CD14-positive monocyte (primary cell): ENCODE data around the gene FSD1. TPM values are rescaled to one million over a fixed set of nuclear protein-coding genes. Genes with fewer than 3 reads are reported as not detected.

Experiments
- DNase-seq, 3 donors: peaks; one replicate each; pipeline ENCODE4 v3.0.0-alpha.2; 2011 to 2022
- H2AFZ ChIP-seq: 2 replicates; pipeline ENCODE4 v1.6.0; 2012; ENCODE audit warnings: mild to moderate bottlenecking, low read depth, low read length, inconsistent platforms; ENCODE audit not compliant: insufficient read depth, poor library complexity, severe bottlenecking
- H3K27ac ChIP-seq, 2 donors: 1 replicate in 1 of 2; 2 replicates in 1 of 2; pipeline ENCODE4 v1.5.1; 2012 to 2013; ENCODE audit warnings: low read length in 2 of 2, control low read depth in 1 of 2, inconsistent platforms in 1 of 2, low read depth in 1 of 2, mild to moderate bottlenecking in 1 of 2
- H3K27me3 ChIP-seq, 2 donors: one replicate each; pipeline versions ENCODE4 v1.6.0 to v1.6.1; 2011 to 2013; ENCODE audit warnings: low read length in 2 of 2; ENCODE audit not compliant: control insufficient read depth in 2 of 2, insufficient read depth in 2 of 2
- H3K36me3 ChIP-seq, 2 donors: replicated peaks in 1 of 2; 1 replicate in 1 of 2; 2 replicates in 1 of 2; pipeline versions ENCODE4 v1.5.1 to v1.6.1; 2012 to 2013; ENCODE audit warnings: low read length in 2 of 2, control low read depth in 1 of 2, inconsistent platforms in 1 of 2, mild to moderate bottlenecking in 1 of 2; ENCODE audit not compliant: insufficient read depth in 2 of 2, control insufficient read depth in 1 of 2
- H3K4me1 ChIP-seq, 2 donors: 1 replicate in 1 of 2; 2 replicates in 1 of 2; pipeline versions ENCODE4 v1.5.1 to v1.6.1; 2012 to 2013; ENCODE audit warnings: low read length in 2 of 2, control low read depth in 1 of 2, inconsistent platforms in 1 of 2, mild to moderate bottlenecking in 1 of 2, moderate library complexity in 1 of 2; ENCODE audit not compliant: insufficient read depth in 2 of 2, control insufficient read depth in 1 of 2
- H3K4me2 ChIP-seq: replicated peaks from 2 replicates; pipeline ENCODE3; 2012; ENCODE audit warnings: low read length, moderate library complexity, mild to moderate bottlenecking; ENCODE audit not compliant: poor library complexity, severe bottlenecking; ENCODE audit errors: extremely low read depth
- H3K4me3 ChIP-seq, 3 experiments: fragments of 200-600 bp in 1 of 3; sonication (generic) in 1 of 3; replicated peaks in 1 of 3; 1 replicate in 2 of 3; 2 replicates in 1 of 3; pipeline ENCODE4 v1.5.1; 2011 to 2013; ENCODE audit warnings: low read length in 3 of 3, mild to moderate bottlenecking in 3 of 3, control low read depth in 2 of 3, low read depth in 2 of 3, inconsistent platforms in 1 of 3, moderate library complexity in 1 of 3
- H3K79me2 ChIP-seq: 2 replicates; pipeline ENCODE4 v1.6.0; 2012; ENCODE audit warnings: mild to moderate bottlenecking, control low read depth, inconsistent platforms, low read length, moderate library complexity; ENCODE audit not compliant: insufficient read depth
- H3K9ac ChIP-seq: 2 replicates; pipeline ENCODE4 v1.6.0; 2017; ENCODE audit warnings: low read length, mild to moderate bottlenecking; ENCODE audit not compliant: insufficient read depth, poor library complexity, severe bottlenecking
- H3K9me3 ChIP-seq, 2 donors: replicated peaks in 1 of 2; 1 replicate in 1 of 2; 2 replicates in 1 of 2; pipeline versions ENCODE4 v1.5.1 to v1.6.1; 2012 to 2013; ENCODE audit warnings: low read length in 2 of 2, control low read depth in 1 of 2; ENCODE audit not compliant: control insufficient read depth in 1 of 2, insufficient read depth in 1 of 2
- H4K20me1 ChIP-seq: 2 replicates; pipeline ENCODE4 v1.6.0; 2012; ENCODE audit warnings: mild to moderate bottlenecking, low read length, control low read depth, moderate library complexity; ENCODE audit not compliant: insufficient read depth
- H3K27ac Mint-ChIP-seq, 7 donors: one replicate each; pipeline ENCODE4 v1.8.0; 2020; ENCODE audit warnings: mild to moderate bottlenecking in 7 of 7, mixed read lengths in 7 of 7, moderate library complexity in 6 of 7, inconsistent platforms in 2 of 7
- H3K27me3 Mint-ChIP-seq, 3 donors: one replicate each; pipeline ENCODE4 v1.8.0; 2021 to 2022; ENCODE audit warnings: low read depth in 3 of 3, mild to moderate bottlenecking in 3 of 3, mixed read lengths in 3 of 3, moderate library complexity in 3 of 3, inconsistent platforms in 1 of 3
- H3K36me3 Mint-ChIP-seq, 2 donors: one replicate each; pipeline ENCODE4 v1.8.0; 2020; ENCODE audit warnings: mixed read lengths in 2 of 2, inconsistent platforms in 1 of 2, mild to moderate bottlenecking in 1 of 2
- H3K4me1 Mint-ChIP-seq: one replicate; pipeline ENCODE4 v1.8.0; 2020; ENCODE audit warnings: mild to moderate bottlenecking, mixed read lengths
- H3K4me3 Mint-ChIP-seq, 2 donors: one replicate each; pipeline ENCODE4 v1.8.0; 2020; ENCODE audit warnings: mild to moderate bottlenecking in 2 of 2, mixed read lengths in 2 of 2, moderate library complexity in 1 of 2
- H3K9me3 Mint-ChIP-seq, 7 donors: one replicate each; pipeline ENCODE4 v1.8.0; 2020 to 2022; ENCODE audit warnings: mixed read lengths in 7 of 7, mild to moderate bottlenecking in 6 of 7, moderate library complexity in 6 of 7, inconsistent platforms in 2 of 7
- CTCF ChIP-seq: fragments of 200-600 bp; IDR thresholded peaks from one replicate; pipeline ENCODE4 v1.8.0; 2022; ENCODE audit warnings: antibody characterized with exemption, mild to moderate bottlenecking
- WGBS: methylation state at CpG from one replicate; pipeline ENCODE4 v1.1.5; 2013; ENCODE audit warnings: missing lambda C conversion rate; ENCODE audit not compliant: insufficient coverage; 5-methylcytosine and 5-hydroxymethylcytosine counted together
- intact Hi-C, 2 donors: fragments of 100-400 bp; cut with micrococcal nuclease; formaldehyde crosslinking; loops; one replicate each; pipeline versions ENCODE4 v1.15.0 to v1.15.1; 2023
- polyA plus RNA-seq, 3 donors: library from polyadenylated mRNA; depleted of rRNA in 1 of 3; unstranded in 2 of 3; stranded (reverse) in 1 of 3; fragments of 300-500 nt in 2 of 3; fragments of >200 nt in 1 of 3; fragmentation: Illumina TruSeq in 2 of 3; gene quantifications; 1 replicate in 2 of 3; 2 replicates in 1 of 3; pipeline ENCODE4 v1.2.3, GENCODE V29; 2012 to 2021

The FSD1 gene
- polyA plus RNA-seq, 3 donors = 0.39 TPM; not detected in 2

- peaks cover 3 to 8% (median 6%) of the 10 kb centered on the region in 3 donors for H3K27me3 Mint-ChIP-seq
- Histone ChIP-seq H2AFZ (no peak overlapping the region), H3K36me3 (no peaks in the 10 kb centered on the region), H3K27ac (no peak overlapping the region), H3K4me1 (peaks cover 9 to 17% of the 10 kb centered on the region in 2 donors), H3K27me3 (no peaks in the 10 kb centered on the region), H4K20me1 (no peaks in the 10 kb centered on the region), H3K4me3 (no peak overlapping the region), H3K79me2 (no peaks in the 10 kb centered on the region), H3K9ac (no peak overlapping the region), H3K9me3 (peaks cover 0 to 20% of the 10 kb centered on the region in 2 donors), H3K4me2 (no peak overlapping the region)
- intact Hi-C loops = no loop called here
- H3K9me3 Mint-ChIP-seq = peaks cover 2 to 17% (median 13%) of the 10 kb centered on the region in 7 donors
- H3K36me3 Mint-ChIP-seq = no peaks in the 10 kb centered on the region
- H3K4me1 Mint-ChIP-seq = peaks cover 14% of the 10 kb centered on the region
- no peak for DNase-seq
- 40% methylated on average over 2 of the region's 12 CpGs for WGBS
- H3K27ac Mint-ChIP-seq = peak overlapping the region in 1 of 7 donors; percentile 15
- H3K4me3 Mint-ChIP-seq = no peak overlapping the region
- no peak for TF ChIP-seq CTCF
These were observed 9.6 kb downstream of the FSD1 start for GRCh38 chr19:4313847-4314490.

- Histone ChIP-seq H3K27ac (no peak overlapping the region), H3K79me2 (no peaks in the 10 kb centered on the region), H3K36me3 (no peaks in the 10 kb centered on the region), H3K27me3 (no peaks in the 10 kb centered on the region), H3K4me2 (no peak overlapping the region), H4K20me1 (no peaks in the 10 kb centered on the region), H2AFZ (no peak overlapping the region), H3K9me3 (peaks cover 21 to 44% of the 10 kb centered on the region in 2 donors), H3K4me1 (peaks cover 12 to 21% of the 10 kb centered on the region in 2 donors), H3K4me3 (no peak overlapping the region), H3K9ac (no peak overlapping the region)
- H3K27ac Mint-ChIP-seq = no peak overlapping the region
- DNase-seq = no peak
- intact Hi-C loops = no loop called here
- H3K4me1 Mint-ChIP-seq = peaks cover 20% of the 10 kb centered on the region
- 97% methylated on average over 6 of the region's 9 CpGs for WGBS
- no peaks in the 10 kb centered on the region for H3K36me3 Mint-ChIP-seq
- H3K9me3 Mint-ChIP-seq = peaks cover 30 to 45% (median 40%) of the 10 kb centered on the region in 7 donors
- no peak overlapping the region for H3K4me3 Mint-ChIP-seq
- peaks cover 3 to 6% (median 6%) of the 10 kb centered on the region in 3 donors for H3K27me3 Mint-ChIP-seq
- TF ChIP-seq CTCF = no peak
These were observed 12.6 kb downstream of the FSD1 start for GRCh38 chr19:4316956-4317355.
